Neuron (in vitro differentiated cells): Measurements from ENCODE around the gene ANKRD11.
"Not testable (repeated sequence)": the region's sequence is repeated elsewhere in the genome, so short reads cannot be mapped to it uniquely, and the experiment has no call there.

ENCODE experiments used
- H2AFZ ChIP-seq: one replicate; pipeline ENCODE4 v1.6.1; 2013; ENCODE audit warnings: low read depth, mild to moderate bottlenecking, inconsistent platforms, low read length, moderate library complexity
- H3K27me3 ChIP-seq: one replicate; pipeline ENCODE4 v1.6.1; 2013; ENCODE audit warnings: low read length; ENCODE audit not compliant: insufficient read depth
- H3K36me3 ChIP-seq: one replicate; pipeline ENCODE4 v1.6.1; 2013; ENCODE audit warnings: low read length; ENCODE audit not compliant: insufficient read depth
- H3K4me1 ChIP-seq: one replicate; pipeline ENCODE4 v1.6.1; 2013; ENCODE audit warnings: low read length; ENCODE audit not compliant: insufficient read depth
- H3K4me3 ChIP-seq: 2 replicates; pipeline ENCODE4 v1.5.1; 2013; ENCODE audit warnings: mild to moderate bottlenecking, low read length, moderate library complexity
- H3K9me3 ChIP-seq: one replicate; pipeline ENCODE4 v1.6.1; 2013; ENCODE audit warnings: low read length

ANKRD11 gene

GRCh38 chr16:89304181-89304851 is 186.0 kb downstream of the ANKRD11 start:
- H3K4me1 ChIP-seq, result peaks cover 8% of the 10 kb centered on the region
- no peak overlapping the region for H2AFZ ChIP-seq
- H3K27me3 ChIP-seq, result no peaks in the 10 kb centered on the region
- H3K4me3 ChIP-seq, result no peak overlapping the region
- peaks cover 2% of the 10 kb centered on the region for H3K9me3 ChIP-seq
- peaks cover 39% of the 10 kb centered on the region for H3K36me3 ChIP-seq

DNA sequence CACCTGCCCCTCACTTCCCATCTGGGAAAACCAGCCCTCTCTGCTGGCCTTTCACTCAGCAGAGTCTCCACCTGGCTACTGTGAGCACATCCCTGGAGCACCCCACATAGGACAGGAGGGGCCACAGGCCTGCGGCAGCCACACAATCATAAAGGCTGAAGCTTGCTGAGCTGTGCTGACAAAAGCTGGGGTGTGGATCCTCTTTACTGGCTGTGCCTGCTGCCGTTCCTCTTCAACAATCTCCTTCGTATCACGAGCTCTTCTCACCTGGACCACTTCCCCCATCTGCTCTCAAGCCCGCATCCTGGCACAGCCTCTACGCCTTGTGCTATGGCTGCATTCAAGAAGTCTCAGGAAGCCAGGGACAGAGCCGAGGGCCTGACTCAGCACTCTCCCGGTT is 186.7 kb downstream of the ANKRD11 start:
- peaks cover 38% of the 10 kb centered on the region for H3K36me3 ChIP-seq
- H3K9me3 ChIP-seq, result peaks cover 2% of the 10 kb centered on the region
- no peaks in the 10 kb centered on the region for H3K27me3 ChIP-seq
- no peak overlapping the region for H3K4me3 ChIP-seq
- H2AFZ ChIP-seq, result no peak overlapping the region
- H3K4me1 ChIP-seq, result peaks cover 8% of the 10 kb centered on the region

- H3K4me3 ChIP-seq, result no peak overlapping the region
- H2AFZ ChIP-seq, result no peak overlapping the region
- H3K4me1 ChIP-seq, result peaks cover 29% of the 10 kb centered on the region
- no peaks in the 10 kb centered on the region for H3K27me3 ChIP-seq
- H3K9me3 ChIP-seq, result no peaks in the 10 kb centered on the region
- peaks cover 38% of the 10 kb centered on the region for H3K36me3 ChIP-seq
These were observed 189.4 kb downstream of the ANKRD11 start for GRCh38 chr16:89300976-89301360.

DNA sequence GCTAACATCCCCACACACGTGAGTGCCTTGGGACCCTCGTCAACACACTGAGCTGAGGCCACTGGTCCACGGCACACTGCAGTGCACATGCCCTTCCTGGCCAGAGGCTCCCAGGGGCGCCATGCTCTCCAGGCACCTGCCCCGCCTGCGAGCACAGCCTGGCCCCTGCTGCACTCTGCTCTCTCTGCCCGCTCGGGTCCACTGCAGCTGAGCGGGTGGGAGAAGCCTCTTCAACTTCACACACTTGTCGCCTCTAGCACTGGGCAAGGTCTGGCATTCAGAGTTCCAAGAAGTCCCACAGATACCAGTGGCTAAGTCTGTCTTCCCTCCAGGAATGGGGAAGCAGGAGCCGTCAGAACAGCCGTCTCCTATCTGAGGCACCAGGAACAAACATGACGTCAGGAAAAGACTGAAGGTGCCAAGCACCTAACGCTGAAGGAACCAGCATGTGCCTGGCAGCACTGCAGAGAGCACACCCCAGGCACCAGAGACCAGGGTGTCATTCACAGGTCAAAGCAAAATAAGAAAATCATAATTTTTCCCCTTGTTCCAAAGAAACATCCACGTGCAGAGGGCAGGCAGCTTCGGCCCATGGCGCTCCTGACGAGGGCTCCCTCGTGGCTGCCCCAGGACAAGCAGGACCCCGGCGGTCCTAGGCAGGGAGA is 189.9 kb downstream of the ANKRD11 start:
- peaks cover 38% of the 10 kb centered on the region for H3K36me3 ChIP-seq
- no peaks in the 10 kb centered on the region for H3K9me3 ChIP-seq
- peaks cover 29% of the 10 kb centered on the region for H3K4me1 ChIP-seq
- H3K27me3 ChIP-seq, result no peaks in the 10 kb centered on the region
- H3K4me3 ChIP-seq, result no peak overlapping the region
- H2AFZ ChIP-seq, result no peak overlapping the region

DNA sequence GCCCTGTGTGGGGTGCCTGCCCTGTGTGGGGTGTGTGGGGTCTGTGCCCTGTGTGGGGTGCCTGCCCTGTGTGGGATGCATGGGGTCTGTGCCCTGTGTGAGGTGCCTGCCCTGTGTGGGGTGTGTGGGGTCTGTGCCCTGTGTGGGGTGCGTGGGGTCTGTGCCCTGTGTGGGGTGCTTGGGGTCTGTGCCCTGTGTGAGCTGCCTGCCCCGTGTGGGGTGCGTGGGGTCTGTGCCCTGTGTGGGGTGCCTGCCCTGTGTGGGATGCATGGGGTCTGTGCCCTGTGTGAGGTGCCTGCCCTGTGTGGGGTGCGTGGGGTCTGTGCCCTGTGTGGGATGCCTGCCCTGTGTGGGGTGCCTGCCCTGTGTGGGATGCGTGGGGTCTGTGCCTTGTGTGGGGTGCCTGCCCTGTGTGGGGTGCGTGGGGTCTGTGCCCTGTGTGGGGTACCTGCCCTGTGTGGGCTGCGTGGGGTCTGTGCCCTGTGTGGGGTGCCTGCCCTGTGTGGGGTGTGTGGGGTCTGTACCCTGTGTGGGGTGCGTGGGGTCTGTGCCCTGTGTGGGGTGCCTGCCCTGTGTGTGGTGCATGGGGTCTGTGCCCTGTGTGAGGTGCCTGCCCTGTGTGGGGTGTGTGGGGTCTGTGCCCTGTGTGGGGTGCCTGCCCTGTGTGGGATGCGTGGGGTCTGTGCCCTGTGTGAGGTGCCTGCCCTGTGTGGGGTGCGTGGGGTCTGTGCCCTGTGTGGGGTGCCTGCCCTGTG is 190.8 kb downstream of the ANKRD11 start:
- not testable (repeated sequence) for H3K9me3 ChIP-seq, H3K4me3 ChIP-seq, H3K27me3 ChIP-seq, H2AFZ ChIP-seq
- H3K36me3 ChIP-seq, result peaks cover 30% of the 10 kb centered on the region
- peaks cover 29% of the 10 kb centered on the region for H3K4me1 ChIP-seq

GRCh38 chr16:89298623-89299225 is 191.6 kb downstream of the ANKRD11 start:
- no peak overlapping the region for H3K4me3 ChIP-seq
- peaks cover 22% of the 10 kb centered on the region for H3K36me3 ChIP-seq
- H2AFZ ChIP-seq, result no peak overlapping the region
- H3K27me3 ChIP-seq, result no peaks in the 10 kb centered on the region
- no peaks in the 10 kb centered on the region for H3K9me3 ChIP-seq
- peaks cover 29% of the 10 kb centered on the region for H3K4me1 ChIP-seq

DNA sequence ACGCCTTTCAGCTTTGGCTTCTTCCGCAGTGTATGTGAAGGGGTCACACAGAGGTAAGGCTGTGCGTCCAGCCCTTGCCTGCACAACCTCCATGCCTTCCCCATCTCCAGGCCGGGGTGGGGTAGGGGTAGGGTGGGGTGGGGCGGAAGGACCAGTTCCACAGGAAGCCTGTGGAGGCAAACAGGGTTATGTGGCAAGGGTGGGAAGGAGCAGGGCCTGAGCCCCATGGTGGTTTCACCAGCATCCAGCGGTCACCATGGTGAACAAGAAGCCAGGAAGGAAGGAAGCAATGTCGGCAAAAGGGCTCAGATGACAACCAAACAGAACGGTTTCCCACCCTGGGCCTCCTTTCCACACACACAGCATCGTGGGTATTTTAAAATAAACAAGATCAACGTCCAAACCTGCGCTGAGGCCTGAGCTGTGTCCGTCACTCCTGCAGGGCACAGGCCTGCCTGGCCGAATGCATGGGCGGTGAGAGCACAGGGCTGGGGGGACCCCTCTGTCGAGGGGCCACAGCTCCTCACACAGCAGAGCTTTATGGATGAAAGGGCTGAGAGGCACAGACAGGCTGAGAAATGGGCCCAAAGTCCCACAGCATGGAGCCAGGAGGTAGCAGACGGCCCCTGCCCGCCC is 192.3 kb downstream of the ANKRD11 start:
- H3K27me3 ChIP-seq, result no peaks in the 10 kb centered on the region
- no peaks in the 10 kb centered on the region for H3K9me3 ChIP-seq
- H3K36me3 ChIP-seq, result peaks cover 15% of the 10 kb centered on the region
- no peak overlapping the region for H3K4me3 ChIP-seq
- no peak overlapping the region for H2AFZ ChIP-seq
- H3K4me1 ChIP-seq, result peaks cover 29% of the 10 kb centered on the region

DNA sequence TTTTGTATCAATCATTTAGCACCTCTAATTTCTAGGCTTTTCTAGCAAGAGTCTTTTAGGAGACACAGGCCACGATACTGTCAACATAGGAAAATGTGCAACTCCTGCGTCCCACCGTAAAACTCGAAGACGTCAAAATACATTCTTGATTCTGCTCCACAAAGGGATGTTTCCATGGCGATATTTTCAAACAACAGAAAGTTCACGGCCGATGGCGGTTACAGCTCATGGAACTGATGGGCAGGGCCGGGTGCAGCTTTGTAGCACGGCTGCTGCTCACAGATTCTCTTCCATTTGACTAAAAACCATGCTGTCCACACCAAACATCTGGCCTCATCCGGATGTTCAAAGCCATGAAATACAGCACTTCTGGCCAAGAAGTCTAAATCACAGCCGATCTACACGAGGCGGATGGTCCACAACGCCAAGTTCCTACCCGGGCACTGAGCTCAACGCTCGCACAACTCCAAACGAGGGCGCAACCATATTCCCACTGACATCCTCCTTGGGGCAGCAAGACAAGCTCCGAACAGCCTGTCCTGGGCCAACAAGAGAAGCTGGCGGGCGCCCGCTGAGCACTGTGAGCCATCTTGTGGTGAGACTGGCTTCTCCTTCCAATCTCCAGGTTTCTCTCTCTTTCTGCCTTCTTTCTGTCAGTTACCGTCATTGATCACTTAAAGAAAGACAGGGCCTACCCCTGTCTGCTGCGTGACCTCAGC is 193.0 kb downstream of the ANKRD11 start:
- H3K4me1 ChIP-seq, result peaks cover 29% of the 10 kb centered on the region
- peaks cover 9% of the 10 kb centered on the region for H3K36me3 ChIP-seq
- no peaks in the 10 kb centered on the region for H3K27me3 ChIP-seq
- no peaks in the 10 kb centered on the region for H3K9me3 ChIP-seq
- no peak overlapping the region for H3K4me3 ChIP-seq
- H2AFZ ChIP-seq, result no peak overlapping the region

- Histone ChIP-seq H3K9me3 (no peaks in the 10 kb centered on the region), H3K27me3 (no peaks in the 10 kb centered on the region), H3K4me1 (peaks cover 22% of the 10 kb centered on the region), H3K36me3 (peaks cover 14% of the 10 kb centered on the region), H2AFZ (no peak overlapping the region), H3K4me3 (no peak overlapping the region)
These were observed 194.4 kb downstream of the ANKRD11 start for GRCh38 chr16:89295915-89296314.

GRCh38 chr16:89295071-89295900 is 195.1 kb downstream of the ANKRD11 start:
- Histone ChIP-seq H3K27me3 (no peaks in the 10 kb centered on the region), H3K4me3 (no peak overlapping the region), H2AFZ (no peak overlapping the region), H3K9me3 (no peaks in the 10 kb centered on the region), H3K36me3 (peaks cover 7% of the 10 kb centered on the region), H3K4me1 (peaks cover 22% of the 10 kb centered on the region)

DNA sequence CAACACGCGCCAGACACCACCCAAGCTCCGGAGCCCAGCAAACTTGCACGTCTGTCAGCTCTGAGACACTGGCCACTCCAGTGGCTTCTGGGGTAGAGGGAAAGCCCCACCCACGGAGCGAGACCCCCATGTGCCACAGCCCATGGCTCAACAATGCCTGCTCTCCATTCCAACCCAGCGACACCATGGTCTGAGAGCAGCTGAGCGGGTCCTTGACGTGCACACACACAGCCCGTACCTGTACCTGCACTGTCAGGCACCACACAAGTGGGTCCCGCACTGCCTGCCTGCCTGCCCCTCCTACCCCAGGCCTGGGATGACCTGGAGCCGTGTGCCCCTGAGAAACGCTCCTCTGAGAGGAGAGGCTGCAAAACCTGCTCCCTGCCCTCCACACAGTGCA is 195.9 kb downstream of the ANKRD11 start:
- Histone ChIP-seq H3K9me3 (no peaks in the 10 kb centered on the region), H3K27me3 (no peaks in the 10 kb centered on the region), H3K4me3 (no peak overlapping the region), H3K36me3 (peaks cover 7% of the 10 kb centered on the region), H2AFZ (no peak overlapping the region), H3K4me1 (peaks cover 22% of the 10 kb centered on the region)
